ENCODE results near the gene ZNF507.
"Not testable (repeated sequence)": the region's sequence is repeated elsewhere in the genome, so short reads cannot be mapped to it uniquely, and the experiment has no call there.

Gene ZNF507

GRCh38 chr19:32368787-32369186 lies 23.4 kb downstream of the ZNF507 start:
- DNase-seq (ENCODE audit: low read depth): no peak

- no peak for DNase-seq (ENCODE audit: low read depth)
Observed at GRCh38 chr19:32372726-32373517, 27.5 kb downstream of the ZNF507 start.

GRCh38 chr19:32373585-32374295 lies 28.3 kb downstream of the ZNF507 start:
- DNase-seq (ENCODE audit: low read depth): no peak

- DNase-seq (ENCODE audit: low read depth): not testable (repeated sequence)
Observed at GRCh38 chr19:32374362-32374761, 29.0 kb downstream of the ZNF507 start.

- not testable (repeated sequence) for DNase-seq (ENCODE audit: low read depth)
Observed at GRCh38 chr19:32377088-32377487, 31.7 kb downstream of the ZNF507 start.

- no peak for DNase-seq (ENCODE audit: low read depth)
Observed at GRCh38 chr19:32380269-32380668, 34.9 kb downstream of the ZNF507 start.

GRCh38 chr19:32387701-32388392 lies 42.4 kb downstream of the ZNF507 start:
- DNase-seq (ENCODE audit: low read depth): no peak

- DNase-seq (ENCODE audit: low read depth): no peak
Observed at GRCh38 chr19:32388393-32388855, 43.0 kb downstream of the ZNF507 start.

- no peak for DNase-seq (ENCODE audit: low read depth)
Observed at GRCh38 chr19:32392901-32393300, 47.5 kb downstream of the ZNF507 start.

- no peak for DNase-seq (ENCODE audit: low read depth)
Observed at GRCh38 chr19:32396046-32396652, 50.7 kb downstream of the ZNF507 start.

GRCh38 chr19:32397671-32398101 lies 52.3 kb downstream of the ZNF507 start:
- no peak for DNase-seq (ENCODE audit: low read depth)

- DNase-seq (ENCODE audit: low read depth): no peak
Observed at GRCh38 chr19:32401992-32402391, 56.6 kb downstream of the ZNF507 start.

- DNase-seq (ENCODE audit: low read depth): no peak
Observed at GRCh38 chr19:32403291-32403995, 58.0 kb downstream of the ZNF507 start.

GRCh38 chr19:32404213-32404932 lies 59.0 kb downstream of the ZNF507 start:
- no peak for DNase-seq (ENCODE audit: low read depth)

GRCh38 chr19:32404933-32405430 lies 59.6 kb downstream of the ZNF507 start:
- DNase-seq (ENCODE audit: low read depth): no peak

- peak; percentile 88 for DNase-seq (ENCODE audit: low read depth)
Observed at GRCh38 chr19:32405431-32406160, 60.2 kb downstream of the ZNF507 start, which contains the start of gene DPY19L3. TSS of gene DPY19L3 (plus strand) at chr19:32405770. CDS start at chr19:32408254, 2,484 bp downstream.

GRCh38 chr19:32406161-32407003 lies 61.0 kb downstream of the ZNF507 start:
- no peak for DNase-seq (ENCODE audit: low read depth)

GRCh38 chr19:32407004-32407992 lies 61.9 kb downstream of the ZNF507 start:
- DNase-seq (ENCODE audit: low read depth): no peak

Data from stimulated activated CD8-positive, alpha-beta memory T cell treated with anti-CD3 and anti-CD28 coated beads, Interleukin-7, amount 100 ng/mL, for 24 hours (primary cell).